ENCODE results near the gene RGL1. TPM values are rescaled to one million over a fixed set of nuclear protein-coding genes. Genes with fewer than 3 reads are reported as not detected.

The RGL1 gene
- total and polyA plus RNA-seq, 2 donors (not counting 3 experiments of a cell fraction or from before 2014, with no cell fraction given): 19.8 to 35.3 TPM

DNA sequence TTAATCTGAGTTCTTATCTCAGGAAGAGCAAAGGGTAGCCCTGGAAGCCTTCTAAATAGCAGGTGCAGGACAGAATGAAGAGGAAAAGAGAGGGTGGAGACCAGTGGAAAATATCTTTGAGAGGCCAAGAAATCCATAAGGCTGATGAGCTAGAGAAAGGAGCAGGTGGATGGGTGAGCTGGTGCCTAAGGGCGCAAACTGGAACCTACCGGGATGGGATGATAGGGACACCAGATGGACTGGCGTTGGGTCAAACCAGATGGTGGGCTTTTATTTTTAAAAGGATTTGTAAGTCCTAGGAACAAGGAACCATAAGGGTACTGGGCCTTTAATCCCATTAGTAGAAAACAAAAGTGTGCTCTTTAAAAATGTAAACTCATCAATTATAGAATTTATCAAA, 59.7 kb downstream of the RGL1 start:
- TF ChIP-seq, protein P1, sequence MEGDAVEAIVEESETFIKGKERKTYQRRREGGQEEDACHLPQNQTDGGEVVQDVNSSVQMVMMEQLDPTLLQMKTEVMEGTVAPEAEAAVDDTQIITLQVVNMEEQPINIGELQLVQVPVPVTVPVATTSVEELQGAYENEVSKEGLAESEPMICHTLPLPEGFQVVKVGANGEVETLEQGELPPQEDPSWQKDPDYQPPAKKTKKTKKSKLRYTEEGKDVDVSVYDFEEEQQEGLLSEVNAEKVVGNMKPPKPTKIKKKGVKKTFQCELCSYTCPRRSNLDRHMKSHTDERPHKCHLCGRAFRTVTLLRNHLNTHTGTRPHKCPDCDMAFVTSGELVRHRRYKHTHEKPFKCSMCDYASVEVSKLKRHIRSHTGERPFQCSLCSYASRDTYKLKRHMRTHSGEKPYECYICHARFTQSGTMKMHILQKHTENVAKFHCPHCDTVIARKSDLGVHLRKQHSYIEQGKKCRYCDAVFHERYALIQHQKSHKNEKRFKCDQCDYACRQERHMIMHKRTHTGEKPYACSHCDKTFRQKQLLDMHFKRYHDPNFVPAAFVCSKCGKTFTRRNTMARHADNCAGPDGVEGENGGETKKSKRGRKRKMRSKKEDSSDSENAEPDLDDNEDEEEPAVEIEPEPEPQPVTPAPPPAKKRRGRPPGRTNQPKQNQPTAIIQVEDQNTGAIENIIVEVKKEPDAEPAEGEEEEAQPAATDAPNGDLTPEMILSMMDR (IDR thresholded peaks at IDR 0.05; ENCODE audit: extremely low read depth in 1 of 2, insufficient read depth in 1 of 2, low read depth in 1 of 2, low read length in 2 of 2): no peak
- no peak for TF ChIP-seq GATA2 (IDR thresholded peaks at IDR 0.05; ENCODE audit: insufficient read depth, insufficient read length, low read depth, low read length)
- TF ChIP-seq FOS (IDR thresholded peaks at IDR 0.05; ENCODE audit: borderline replicate concordance, insufficient read depth, low read length): no peak
- TF ChIP-seq MYC (IDR thresholded peaks at IDR 0.05; ENCODE audit: low read depth, low read length): no peak
- dilution Hi-C loops (cut with MboI; ENCODE audit: extremely low pct_ligation_motif_present, low sequenced_read_pairs) (no loop called here), intact Hi-C loops (cut with micrococcal nuclease) (no loop called here)
- no peak overlapping the region for H3K9ac ChIP-seq (replicated peaks; ENCODE audit: extremely low read depth, insufficient read depth, low read length)
- H4K20me1 ChIP-seq (replicated peaks; ENCODE audit: control insufficient read depth, extremely low read depth, insufficient read depth, low read length): no peaks in the 10 kb centered on the region
- peaks cover 0 to 3% of the 10 kb centered on the region in 2 experiments for H3K36me3 ChIP-seq (ENCODE audit: control insufficient read depth in 2 of 2, extremely low read depth in 1 of 2, insufficient read depth in 2 of 2, low read length in 2 of 2)
- no peaks in the 10 kb centered on the region for H3K27me3 ChIP-seq (ENCODE audit: control insufficient read depth in 2 of 2, insufficient read depth in 2 of 2, low read length in 2 of 2)
- ChIA-PET CTCF (no interaction called here), POLR2A (no interaction called here)
- H2AFZ ChIP-seq (ENCODE audit: low read depth, low read length): no peak overlapping the region
- H3K79me2 ChIP-seq (ENCODE audit: control insufficient read depth, insufficient read depth, low read length): no peaks in the 10 kb centered on the region
- no peaks in the 10 kb centered on the region for H3K9me3 ChIP-seq (replicated peaks; ENCODE audit: control insufficient read depth, insufficient read depth, low read length)
- H3K27ac ChIP-seq (ENCODE audit: insufficient read depth, low read depth, low read length): no peak overlapping the region
- peaks cover 6% of the 10 kb centered on the region for H3K4me1 ChIP-seq (ENCODE audit: control insufficient read depth, extremely low read depth, insufficient read depth, low read length)
- FAIRE-seq: no peak
- no peak overlapping the region for H3K4me3 ChIP-seq (replicated peaks in 1 of 3; ENCODE audit: insufficient read depth in 1 of 3, low read depth in 1 of 3, low read length in 3 of 3)
- no TSS peak for BruUV-seq (replicated peaks)
- DNase-seq (ENCODE audit: low read depth, low spot score): no peak
- H3K4me2 ChIP-seq (ENCODE audit: insufficient read depth, low read length): no peak overlapping the region
- H3K9me1 ChIP-seq (replicated peaks; ENCODE audit: control insufficient read depth, extremely low read depth, insufficient read depth, low read length): no peaks in the 10 kb centered on the region

DNA sequence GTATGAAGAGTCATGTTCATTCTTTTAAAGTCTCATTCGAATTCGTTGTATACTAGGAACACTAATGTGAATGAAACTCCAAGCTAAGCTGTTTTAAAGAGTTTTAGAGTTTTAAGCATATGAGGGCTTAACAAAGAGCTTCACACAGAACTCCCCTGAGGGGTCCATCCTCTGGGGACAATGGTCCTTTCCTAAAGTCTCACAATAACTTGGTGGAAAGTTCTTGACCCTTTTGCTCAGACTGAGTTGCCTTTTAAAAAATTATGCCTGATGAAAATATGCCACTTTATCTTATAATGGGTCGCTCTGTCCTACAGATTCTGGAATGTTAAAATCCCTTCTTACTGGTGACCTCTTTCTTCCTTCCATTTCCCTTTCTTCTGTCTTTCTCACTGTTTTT, 64.3 kb downstream of the RGL1 start:
- dilution Hi-C loops (cut with MboI; ENCODE audit: extremely low pct_ligation_motif_present, low sequenced_read_pairs) (no loop called here), intact Hi-C loops (cut with micrococcal nuclease) (no loop called here)
- TF ChIP-seq GATA2 (IDR thresholded peaks at IDR 0.05; ENCODE audit: insufficient read depth, insufficient read length, low read depth, low read length): no peak
- no peak overlapping the region for H2AFZ ChIP-seq (ENCODE audit: low read depth, low read length)
- H3K4me1 ChIP-seq (ENCODE audit: control insufficient read depth, extremely low read depth, insufficient read depth, low read length): peaks cover 51% of the 10 kb centered on the region
- no peak overlapping the region for H3K4me2 ChIP-seq (ENCODE audit: insufficient read depth, low read length)
- no peak overlapping the region for H3K4me3 ChIP-seq (replicated peaks in 1 of 3; ENCODE audit: insufficient read depth in 1 of 3, low read depth in 1 of 3, low read length in 3 of 3)
- no peaks in the 10 kb centered on the region for H3K9me1 ChIP-seq (replicated peaks; ENCODE audit: control insufficient read depth, extremely low read depth, insufficient read depth, low read length)
- no peaks in the 10 kb centered on the region for H3K27me3 ChIP-seq (ENCODE audit: control insufficient read depth in 2 of 2, insufficient read depth in 2 of 2, low read length in 2 of 2)
- H3K27ac ChIP-seq (ENCODE audit: insufficient read depth, low read depth, low read length): peak overlapping the region; percentile 99
- no peaks in the 10 kb centered on the region for H4K20me1 ChIP-seq (replicated peaks; ENCODE audit: control insufficient read depth, extremely low read depth, insufficient read depth, low read length)
- ChIA-PET POLR2A (no interaction called here), CTCF (interaction anchor here (0.7 to 1.6 kb wide), 3 partner anchors 11 to 46 kb away, joined by 3 to 7 read pairs (median 3); no protein-coding TSS in a partner anchor)
- no peak overlapping the region for H3K9ac ChIP-seq (replicated peaks; ENCODE audit: extremely low read depth, insufficient read depth, low read length)
- peaks cover 2% of the 10 kb centered on the region for H3K79me2 ChIP-seq (ENCODE audit: control insufficient read depth, insufficient read depth, low read length)
- DNase-seq (ENCODE audit: low read depth, low spot score) (no peak), FAIRE-seq (no peak)
- no TSS peak for BruUV-seq (replicated peaks)
- H3K36me3 ChIP-seq (ENCODE audit: control insufficient read depth in 2 of 2, extremely low read depth in 1 of 2, insufficient read depth in 2 of 2, low read length in 2 of 2): peaks cover 0 to 3% of the 10 kb centered on the region in 2 experiments
- H3K9me3 ChIP-seq (replicated peaks; ENCODE audit: control insufficient read depth, insufficient read depth, low read length): no peaks in the 10 kb centered on the region

All from endothelial cell of umbilical vein (primary cell).